Hindlimb muscle (tissue), 1 donor: ENCODE results near the gene MBOAT7. TPM values are rescaled to one million over a fixed set of nuclear protein-coding genes. Genes with fewer than 3 reads are reported as not detected.
A peak's percentile ranks its signal among the peaks of the same experiment; 100 is the strongest.

Experiments
- DNase-seq: peaks from one replicate; pipeline ENCODE4 v3.0.0-alpha.2; 2013
- polyA plus RNA-seq: library from polyadenylated mRNA; unstranded; fragments of 120-200 nt; gene quantifications from one replicate; pipeline ENCODE4 v1.2.1, GENCODE V29; 2013; ENCODE audit not compliant: insufficient read length

The MBOAT7 gene
- polyA plus RNA-seq, 1 donor: 28.9 TPM

DNA sequence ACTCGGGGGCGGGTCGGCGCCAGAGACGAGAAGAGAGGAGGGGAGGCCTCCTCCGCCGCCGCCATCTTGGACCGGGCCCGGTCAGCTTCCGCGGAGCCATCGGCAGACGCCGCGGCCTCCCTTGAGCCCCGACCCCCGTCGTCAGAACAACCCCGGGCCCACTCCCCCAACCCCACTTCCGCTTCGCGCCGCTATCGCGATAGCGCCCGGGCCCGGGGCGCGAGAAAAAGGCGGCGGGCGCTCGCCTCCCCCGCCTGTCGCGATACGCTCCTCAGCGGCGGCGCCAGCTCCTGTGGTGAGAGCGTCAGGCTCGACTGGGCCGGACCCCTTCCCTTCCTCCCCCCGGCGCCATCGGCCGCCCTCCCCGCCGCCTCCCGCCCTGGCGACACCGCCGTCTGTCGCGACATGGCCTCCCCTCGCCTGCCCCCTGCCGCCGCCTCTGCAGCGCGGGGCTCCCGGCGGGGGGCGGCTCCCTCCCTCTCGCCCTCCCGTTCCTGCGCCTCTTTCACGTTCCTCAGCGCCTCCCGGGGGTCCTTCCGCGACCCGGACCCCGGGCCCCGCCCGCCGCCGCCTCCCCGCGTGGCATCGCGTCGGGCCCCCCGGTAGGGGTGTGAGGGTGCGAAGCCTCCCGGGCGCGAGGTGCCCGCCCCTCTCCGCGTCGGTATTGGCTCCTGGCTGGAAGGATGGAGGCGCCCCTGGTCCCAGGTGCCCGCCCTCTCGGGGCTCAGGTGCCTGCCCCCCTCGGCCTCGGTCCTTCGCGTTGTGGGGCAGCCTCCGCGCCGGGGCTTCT lies 51.5 kb downstream of the MBOAT7 start, which contains the start of gene CNOT3:
Gene CNOT3 (plus strand): TSS at position 64 of the 790 bp plus-strand sequence. CDS start 5,217 bp downstream, outside the sequence.
- no peak for DNase-seq

- DNase-seq: peak; percentile 100
Measured at GRCh38 chr19:54136864-54137698, 52.3 kb downstream of the MBOAT7 start.

DNA sequence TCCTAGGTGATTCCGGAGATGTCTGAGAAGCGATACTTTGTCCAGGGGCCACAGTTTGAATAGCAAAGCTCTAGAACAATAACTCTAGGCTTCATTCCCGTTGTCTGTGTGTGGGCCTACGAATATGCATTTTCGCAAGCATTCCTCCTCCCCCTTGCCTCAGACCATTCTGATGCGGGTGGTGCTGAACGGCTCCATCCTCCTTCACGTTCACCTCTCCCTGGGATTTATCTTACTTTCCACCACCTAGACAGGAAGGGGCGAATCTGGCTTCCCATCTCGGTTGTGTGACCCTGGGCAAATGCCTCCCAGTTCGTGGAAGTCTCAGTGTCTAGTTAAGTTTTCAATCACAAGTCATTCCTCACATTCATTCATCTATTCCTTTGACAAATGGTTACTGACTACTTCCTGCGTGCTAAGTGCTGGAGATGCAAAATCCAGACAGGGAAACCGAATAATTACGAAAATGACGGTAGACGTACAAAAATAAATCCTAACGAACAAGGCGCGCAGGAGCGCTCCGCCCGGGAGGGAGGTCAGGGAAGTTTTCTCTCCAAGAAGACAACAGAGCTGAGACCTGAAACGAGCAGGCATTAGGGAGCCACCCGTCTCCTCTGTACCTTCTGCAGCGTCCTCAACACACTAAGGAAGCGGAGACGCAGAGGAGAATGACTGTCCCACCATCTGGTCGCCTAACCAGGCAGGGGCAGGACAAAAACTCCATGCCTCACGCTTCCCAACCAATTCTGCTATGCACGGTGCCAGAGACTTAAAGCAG lies 53.1 kb downstream of the MBOAT7 start:
- DNase-seq: no peak

GRCh38 chr19:54133957-54134590 lies 55.3 kb downstream of the MBOAT7 start:
- DNase-seq: no peak

GRCh38 chr19:54133312-54133956 lies 55.9 kb downstream of the MBOAT7 start:
- DNase-seq: peak; percentile 52

- no peak for DNase-seq
Measured at GRCh38 chr19:54129617-54129996, 59.8 kb downstream of the MBOAT7 start.

- no peak for DNase-seq
Measured at GRCh38 chr19:54128796-54129616, 60.4 kb downstream of the MBOAT7 start.

DNA sequence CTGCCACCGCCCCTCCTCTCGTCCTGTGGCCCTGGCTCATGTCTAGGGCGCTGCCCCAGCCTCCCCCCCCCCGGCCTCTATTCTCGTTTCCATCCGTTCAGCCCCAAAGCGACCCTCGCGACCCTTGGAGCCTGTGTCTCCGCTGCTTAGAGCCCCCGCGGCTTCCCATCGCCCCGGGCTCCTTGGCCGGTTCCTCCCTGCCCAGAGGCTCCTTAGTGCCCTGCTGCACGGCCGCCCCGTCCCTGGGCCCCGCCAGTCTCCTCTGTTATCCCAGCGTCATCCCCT lies 61.0 kb downstream of the MBOAT7 start:
- DNase-seq: no peak

GRCh38 chr19:54127688-54128440 lies 61.5 kb downstream of the MBOAT7 start:
- no peak for DNase-seq

- no peak for DNase-seq
Measured at GRCh38 chr19:54125713-54126112, 63.7 kb downstream of the MBOAT7 start.

GRCh38 chr19:54124393-54124792 lies 65.0 kb downstream of the MBOAT7 start:
- no peak for DNase-seq

- no peak for DNase-seq
Measured at GRCh38 chr19:54123682-54124081, 65.7 kb downstream of the MBOAT7 start.

Other genes with a start within 250 kb of the MBOAT7 start
- gene CACNG8, start 226.6 kb downstream of the MBOAT7 start, polyA plus RNA-seq: 1.1 TPM
- 27.6 TPM for gene CACNG6, start 197.9 kb downstream of the MBOAT7 start, polyA plus RNA-seq
- gene VSTM1, start 125.7 kb downstream of the MBOAT7 start, polyA plus RNA-seq: not detected
- gene TARM1, start 108.2 kb downstream of the MBOAT7 start, polyA plus RNA-seq: not detected
- 0.65 TPM for gene OSCAR, start 88.8 kb downstream of the MBOAT7 start, polyA plus RNA-seq
- gene NDUFA3, start 86.7 kb downstream of the MBOAT7 start, polyA plus RNA-seq: 112 TPM
- 16.7 TPM for gene TFPT, start 73.9 kb downstream of the MBOAT7 start, polyA plus RNA-seq
- gene PRPF31, start 73.8 kb downstream of the MBOAT7 start, polyA plus RNA-seq: 55.9 TPM
- 37.7 TPM for gene CNOT3, start 51.8 kb downstream of the MBOAT7 start, polyA plus RNA-seq
- 11.1 TPM for gene LENG1, start 29.9 kb downstream of the MBOAT7 start, polyA plus RNA-seq
- gene TMC4, start 16.4 kb downstream of the MBOAT7 start, polyA plus RNA-seq: 5.7 TPM
- 35.0 TPM for gene TSEN34, start 1.7 kb upstream of the MBOAT7 start, polyA plus RNA-seq
- 2,238 TPM for gene RPS9, start 11.3 kb upstream of the MBOAT7 start, polyA plus RNA-seq
- gene LILRB3, start 33.4 kb upstream of the MBOAT7 start, polyA plus RNA-seq: 3.8 TPM
- gene LILRA6, start 53.2 kb upstream of the MBOAT7 start, polyA plus RNA-seq: 2.0 TPM
- 7.1 TPM for gene LILRB5, start 67.7 kb upstream of the MBOAT7 start, polyA plus RNA-seq
- gene LILRB2, start 91.5 kb upstream of the MBOAT7 start, polyA plus RNA-seq: 2.7 TPM
- gene LILRA5, start 123.6 kb upstream of the MBOAT7 start, polyA plus RNA-seq: 0.56 TPM
- gene LILRA4, start 149.6 kb upstream of the MBOAT7 start, polyA plus RNA-seq: 0.14 TPM
- 10.0 TPM for gene LAIR1, start 175.4 kb upstream of the MBOAT7 start, polyA plus RNA-seq
- gene TTYH1, start 225.9 kb upstream of the MBOAT7 start, polyA plus RNA-seq: 3.2 TPM